Posterior cingulate gyrus (tissue), 11 donors: ENCODE results near the gene MFSD2A.
"Not testable (repeated sequence)": the region's sequence is repeated elsewhere in the genome, so short reads cannot be mapped to it uniquely, and the experiment has no call there.

ENCODE experiments used
- DNase-seq, 10 donors: peaks; one replicate each; pipeline versions ENCODE4 v3.0.0 to v3.0.0-alpha.2; 2020 to 2021; ENCODE audit warnings: mixed read lengths in 3 of 10
- intact Hi-C: fragments of 100-400 bp; cut with DNase I; formaldehyde crosslinking; loops from one replicate; pipeline ENCODE4 v1.15.1; 2023

Gene MFSD2A

GRCh38 chr1:39992888-39993287, 37.9 kb downstream of the MFSD2A start:
- DNase-seq, result no peak
- intact Hi-C loops, result no loop called here

GRCh38 chr1:39995973-39996393, 41.0 kb downstream of the MFSD2A start:
- intact Hi-C loops, result no loop called here
- DNase-seq, result no peak

GRCh38 chr1:39996396-39997004, 41.6 kb downstream of the MFSD2A start:
- intact Hi-C loops, result no loop called here
- no peak for DNase-seq

- no peak for DNase-seq
- intact Hi-C loops, result no loop called here
These were observed 46.5 kb downstream of the MFSD2A start for GRCh38 chr1:40001456-40001855.

GRCh38 chr1:40003156-40004093, 48.5 kb downstream of the MFSD2A start:
- no peak for DNase-seq
- intact Hi-C loops, result no loop called here

GRCh38 chr1:40004857-40005256, 49.9 kb downstream of the MFSD2A start:
- no peak for DNase-seq
- intact Hi-C loops, result no loop called here

GRCh38 chr1:40007481-40008034, 52.6 kb downstream of the MFSD2A start:
- intact Hi-C loops, DNase-seq: not testable (repeated sequence)

- intact Hi-C loops, result no loop called here
- DNase-seq, result no peak
These were observed 56.3 kb downstream of the MFSD2A start for GRCh38 chr1:40011198-40011597.

GRCh38 chr1:40014253-40014706, 59.3 kb downstream of the MFSD2A start:
- no peak for DNase-seq
- intact Hi-C loops, result no loop called here

- intact Hi-C loops, result no loop called here
- DNase-seq, result no peak
These were observed 60.1 kb downstream of the MFSD2A start for GRCh38 chr1:40014812-40015594.

- intact Hi-C loops, result no loop called here
These were observed 63.1 kb downstream of the MFSD2A start for GRCh38 chr1:40017951-40018575.

More at GRCh38 chr1:40017951-40018575, 63.1 kb downstream of the MFSD2A start:
- no peak for DNase-seq
